ENCODE measurements around the gene PRKCE. TPM values are rescaled to one million over a fixed set of nuclear protein-coding genes. Genes with fewer than 3 reads are reported as not detected.

PRKCE gene
- total RNA-seq, 1 donor from 2014 or later: 14.8 TPM

DNA sequence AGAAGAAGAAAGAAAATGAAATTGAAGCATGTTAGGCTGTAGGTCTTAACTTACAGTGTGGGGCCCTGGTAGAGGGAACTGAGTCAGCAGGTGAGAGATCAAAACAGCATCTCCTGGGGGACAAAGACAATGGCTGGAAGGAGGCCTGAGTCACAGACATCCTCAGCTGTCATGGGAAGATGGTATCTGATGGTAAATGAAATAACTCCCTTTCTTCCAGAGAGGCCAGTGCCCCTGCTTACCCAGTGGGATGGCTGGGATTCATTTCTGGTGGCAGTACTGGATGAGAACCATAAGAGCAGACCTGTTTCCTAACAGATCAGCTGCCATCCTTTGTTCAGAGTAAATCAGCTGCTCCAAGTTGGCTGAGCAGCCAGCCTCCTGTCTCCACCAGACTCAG, 394.4 kb downstream of the PRKCE start:
- intact Hi-C loops (cut with micrococcal nuclease): no loop called here
- no peak for DNase-seq
- no peak for ATAC-seq

GRCh38 chr2:46047290-46047689, 395.8 kb downstream of the PRKCE start:
- intact Hi-C loops (cut with micrococcal nuclease): no loop called here
- DNase-seq: no peak
- no peak for ATAC-seq

DNA sequence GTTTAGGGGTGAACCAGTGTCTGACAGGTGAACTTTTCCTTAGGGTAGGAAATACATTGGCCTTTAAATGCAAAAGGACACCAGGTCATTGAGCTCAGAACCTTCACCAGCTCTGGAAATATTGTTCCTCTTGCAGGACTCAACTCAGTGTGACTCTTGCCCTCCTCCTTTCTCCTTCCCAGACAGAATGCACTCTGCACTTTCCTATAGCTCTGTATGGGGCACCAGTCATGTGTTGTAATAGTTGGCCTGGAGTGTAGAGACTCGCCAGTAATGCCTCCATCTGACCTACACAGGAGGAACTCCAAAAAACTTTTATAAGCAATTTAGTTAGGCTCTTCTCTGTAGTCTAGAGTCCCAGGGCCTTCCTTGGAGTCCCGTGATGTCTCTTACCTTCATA, 397.2 kb downstream of the PRKCE start:
- ATAC-seq (no peak), DNase-seq (no peak)
- intact Hi-C loops (cut with micrococcal nuclease): no loop called here

DNA sequence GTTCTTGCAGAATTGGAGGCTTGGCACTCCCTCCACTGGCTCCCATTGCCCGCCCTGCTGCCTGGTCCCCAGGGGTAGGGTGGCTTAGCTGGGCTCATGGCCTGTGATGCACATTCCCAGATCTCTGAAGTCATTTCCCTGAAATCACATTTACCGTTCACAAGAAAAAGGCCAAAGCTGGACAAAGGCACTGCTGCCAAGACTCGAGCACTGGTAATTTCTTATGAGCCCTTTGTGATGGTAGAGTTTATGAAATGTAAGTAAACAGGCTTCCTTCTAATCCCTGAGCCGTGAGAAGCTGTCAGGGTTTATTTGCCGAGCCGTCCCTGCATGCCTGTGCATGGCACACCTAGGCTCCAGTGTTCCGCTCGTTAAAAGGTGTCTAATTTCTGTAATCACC, 398.6 kb downstream of the PRKCE start:
- DNase-seq (no peak), ATAC-seq (no peak)
- intact Hi-C loops (cut with micrococcal nuclease): no loop called here

- ATAC-seq (no peak), DNase-seq (no peak)
- intact Hi-C loops (cut with micrococcal nuclease): no loop called here
These were observed 399.0 kb downstream of the PRKCE start for GRCh38 chr2:46050489-46050888.

GRCh38 chr2:46051085-46051484, 399.6 kb downstream of the PRKCE start:
- intact Hi-C loops (cut with micrococcal nuclease): no loop called here
- DNase-seq (no peak), ATAC-seq (no peak)

DNA sequence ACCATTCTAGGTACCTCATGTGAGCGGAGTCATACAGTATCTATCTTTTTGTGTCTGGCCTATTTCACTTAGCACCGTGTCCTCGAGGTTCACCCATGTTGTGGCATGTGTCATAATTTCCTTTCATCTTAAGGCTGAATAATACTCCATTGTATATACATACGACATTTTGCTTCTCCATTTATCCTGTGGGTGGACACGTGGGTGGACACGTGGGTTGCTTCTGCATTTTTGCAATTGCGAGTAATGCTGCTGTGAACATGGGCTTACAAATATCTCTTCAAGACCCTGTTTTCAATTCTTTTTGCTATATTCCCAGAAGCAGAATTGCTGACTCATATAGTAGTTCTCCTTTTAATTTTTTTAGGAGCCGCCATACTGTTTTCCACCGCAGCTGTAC, 402.1 kb downstream of the PRKCE start:
- no peak for ATAC-seq

GRCh38 chr2:46056541-46056940, 405.1 kb downstream of the PRKCE start:
- intact Hi-C loops (cut with micrococcal nuclease): no loop called here
- ATAC-seq (no peak), DNase-seq (no peak)

More for the DNA sequence above, 402.1 kb downstream of the PRKCE start:
- intact Hi-C loops (cut with micrococcal nuclease): no loop called here
- DNase-seq: no peak

GRCh38 chr2:46058140-46058539, 406.7 kb downstream of the PRKCE start:
- intact Hi-C loops (cut with micrococcal nuclease): no loop called here
- DNase-seq (peak; percentile 58), ATAC-seq (peak; percentile 54)

GRCh38 chr2:46062637-46063412, 411.4 kb downstream of the PRKCE start:
- intact Hi-C loops (cut with micrococcal nuclease): no loop called here
- DNase-seq: peak; percentile 75
- peak; percentile 82 for ATAC-seq

GRCh38 chr2:46064396-46064795, 412.9 kb downstream of the PRKCE start:
- DNase-seq (no peak), ATAC-seq (no peak)
- intact Hi-C loops (cut with micrococcal nuclease): no loop called here

DNA sequence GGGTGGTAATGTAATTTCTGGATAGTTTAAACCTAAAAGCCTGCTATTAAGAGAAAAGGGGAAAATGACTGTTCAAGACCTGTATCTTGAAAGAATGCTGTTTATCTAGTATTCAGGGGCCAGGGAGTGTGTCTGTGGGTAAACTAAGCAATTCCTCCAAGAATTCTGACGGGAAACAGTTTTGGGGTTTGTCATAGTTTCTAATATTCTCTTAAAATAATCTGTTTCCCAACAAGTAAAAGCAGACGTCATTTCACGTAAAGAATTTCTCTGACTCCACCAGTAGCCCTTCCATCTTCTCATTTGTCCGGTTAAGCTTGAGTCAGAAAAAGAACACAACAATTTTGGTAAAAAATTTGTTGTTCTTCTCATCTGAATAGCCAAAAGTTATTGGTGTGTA, 413.7 kb downstream of the PRKCE start:
- DNase-seq: no peak
- no peak for ATAC-seq
- intact Hi-C loops (cut with micrococcal nuclease): no loop called here

DNA sequence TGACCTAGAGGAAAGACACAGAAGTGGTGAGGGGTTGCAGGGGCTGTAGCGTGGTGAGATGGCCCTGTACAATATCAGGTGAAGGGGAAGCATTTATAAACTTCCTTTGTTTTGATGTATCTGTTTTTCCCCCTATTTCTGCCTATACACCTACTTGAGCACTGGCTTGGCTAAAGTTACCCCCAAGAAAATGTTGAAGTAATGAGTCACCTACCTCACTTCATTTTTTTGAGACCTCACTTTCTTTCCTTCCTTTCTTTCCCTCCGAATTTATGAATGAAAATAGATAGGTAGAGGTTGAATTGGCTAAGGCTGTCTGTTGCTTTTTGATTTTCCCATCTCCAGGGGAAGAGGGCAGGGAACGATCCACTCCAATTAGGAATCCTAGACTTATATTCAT, 414.6 kb downstream of the PRKCE start:
- DNase-seq (no peak), ATAC-seq (no peak)
- intact Hi-C loops (cut with micrococcal nuclease): no loop called here

GRCh38 chr2:46066601-46067000, 415.1 kb downstream of the PRKCE start:
- ATAC-seq (peak; percentile 38), DNase-seq (no peak)
- intact Hi-C loops (cut with micrococcal nuclease): no loop called here

GRCh38 chr2:46067062-46067461, 415.6 kb downstream of the PRKCE start:
- DNase-seq (no peak), ATAC-seq (no peak)
- intact Hi-C loops (cut with micrococcal nuclease): no loop called here

DNA sequence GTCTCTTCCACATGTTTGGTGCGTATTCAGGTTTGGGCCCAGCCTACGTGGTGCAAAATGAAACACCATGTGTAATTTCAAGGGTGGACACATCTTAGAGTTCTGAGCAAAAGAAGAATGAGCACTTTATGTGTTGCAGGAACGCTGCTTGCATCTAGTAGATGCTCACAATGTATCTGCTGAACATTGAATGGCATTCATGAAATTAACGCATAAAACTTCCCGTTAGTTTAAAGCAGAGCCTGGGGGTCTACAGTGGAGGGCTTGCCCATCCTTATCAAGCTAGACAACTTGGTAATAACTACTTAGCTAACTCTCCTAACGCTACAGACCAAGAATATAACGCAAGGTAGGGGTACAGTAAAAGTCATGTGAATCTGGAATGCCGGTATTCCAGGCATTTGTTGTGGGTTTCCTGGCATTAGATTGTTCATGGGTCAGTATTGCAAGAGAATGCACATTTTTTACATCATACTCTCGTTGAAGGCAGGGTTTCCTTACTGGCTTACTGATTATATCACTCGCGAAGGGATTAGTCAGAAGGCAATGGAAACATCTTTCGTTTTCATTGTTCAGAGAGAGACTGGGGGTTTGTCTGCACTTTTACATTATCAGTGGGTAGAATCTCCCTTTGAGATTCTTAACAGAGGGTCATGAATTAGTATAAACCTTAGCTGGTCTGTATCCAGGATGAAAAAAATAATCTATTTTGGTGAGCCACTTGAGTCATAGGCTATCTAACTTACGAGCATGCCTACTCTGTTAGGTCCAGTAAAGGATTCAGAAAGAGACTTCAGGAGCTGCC, 416.2 kb downstream of the PRKCE start:
- peak; percentile 34 for ATAC-seq
- intact Hi-C loops (cut with micrococcal nuclease): no loop called here

DNA sequence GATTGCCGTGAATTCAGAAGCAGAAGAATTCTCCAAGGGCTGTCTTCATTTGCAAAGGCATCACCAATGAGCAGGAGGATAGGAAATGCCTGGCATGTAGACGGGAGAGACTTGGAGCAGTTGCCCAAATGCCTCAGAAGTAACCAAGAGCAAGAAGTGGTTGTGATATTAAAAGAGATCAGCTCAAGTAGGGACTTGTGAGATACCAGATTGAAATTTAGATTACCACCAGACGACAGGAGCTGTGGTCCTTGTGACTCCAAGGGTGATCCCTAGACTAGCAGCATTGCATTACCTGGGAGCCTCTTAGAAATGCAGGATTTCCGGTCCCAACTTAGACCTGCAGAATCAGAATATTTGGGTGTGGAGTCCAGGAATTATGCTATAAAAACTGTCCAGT, 417.2 kb downstream of the PRKCE start:
- intact Hi-C loops (cut with micrococcal nuclease): no loop called here
- no peak for DNase-seq
- ATAC-seq: no peak

More for the DNA sequence above, 416.2 kb downstream of the PRKCE start:
- DNase-seq: no peak

DNA sequence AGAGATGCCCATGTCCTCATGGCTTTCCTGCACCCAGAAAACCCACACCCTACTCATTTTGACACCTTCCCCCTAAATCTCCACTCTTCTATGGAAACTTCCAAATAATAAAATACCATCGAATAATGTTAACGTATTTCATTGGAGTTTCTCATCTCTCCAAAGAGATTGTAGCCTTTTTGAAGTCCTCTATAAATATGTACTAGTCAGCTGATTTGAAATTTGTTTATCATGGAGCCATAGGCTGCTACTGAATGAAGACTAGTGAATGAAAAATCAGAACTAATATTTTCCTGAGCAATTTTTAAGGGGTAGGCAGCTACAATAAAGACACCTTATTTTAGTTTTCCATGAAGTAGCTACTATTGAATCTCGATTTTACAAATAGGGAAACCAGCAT, 419.6 kb downstream of the PRKCE start:
- ATAC-seq (no peak), DNase-seq (no peak)
- intact Hi-C loops (cut with micrococcal nuclease): loop anchor here (10.0 kb wide), 1 partner anchor 294 kb away; no protein-coding TSS in a partner anchor

- intact Hi-C loops (cut with micrococcal nuclease): loop anchor here (10.0 kb wide), 1 partner anchor 293 kb away; no protein-coding TSS in a partner anchor
- no peak for DNase-seq
- ATAC-seq: no peak
These were observed 420.8 kb downstream of the PRKCE start for GRCh38 chr2:46072101-46072820.

DNA sequence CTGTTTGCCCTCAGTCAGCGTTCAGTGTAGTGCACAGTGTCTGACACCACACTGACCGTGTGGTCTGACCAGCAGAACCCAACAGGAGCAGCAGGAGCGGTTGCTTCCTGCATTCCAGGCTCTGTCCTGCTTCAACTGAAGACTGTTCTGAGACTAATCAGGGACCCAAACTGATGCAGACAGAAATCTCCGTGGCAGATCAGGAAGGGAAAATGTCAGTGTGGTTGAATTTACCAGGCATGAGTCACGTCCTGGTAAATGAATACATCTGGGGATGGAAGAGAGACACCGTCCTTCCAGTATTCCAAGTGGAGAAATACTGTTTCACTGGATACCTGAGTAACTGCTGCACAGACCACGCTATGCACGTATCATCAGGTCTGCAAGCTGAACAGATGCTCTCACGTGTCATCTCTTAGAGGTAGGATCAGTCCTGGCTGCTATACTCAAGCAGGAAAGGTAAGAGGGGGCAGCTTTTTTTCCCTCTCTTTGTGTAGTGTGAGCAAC, 422.1 kb downstream of the PRKCE start:
- peak; percentile 52 for ATAC-seq
- intact Hi-C loops (cut with micrococcal nuclease): loop anchor here (10.0 kb wide), 1 partner anchor 291 kb away; no protein-coding TSS in a partner anchor

More for the DNA sequence above, 422.1 kb downstream of the PRKCE start:
- DNase-seq: no peak

Data from left ventricle myocardium superior (tissue), 1 donor.